ENCODE results near the gene DOK3.

- TF ChIP-seq GLIS3 (CRISPR knock-in tag; IDR thresholded peaks at IDR 0.05) (no peak), RARB (CRISPR knock-in tag; IDR thresholded peaks at IDR 0.05) (no peak), PPARA (CRISPR knock-in tag; IDR thresholded peaks at IDR 0.05; ENCODE audit: borderline replicate concordance) (no peak), ISL1 (CRISPR knock-in tag; IDR thresholded peaks at IDR 0.05) (no peak), CSDC2 (CRISPR knock-in tag; IDR thresholded peaks at IDR 0.05) (no peak), ZFP30 (CRISPR knock-in tag; IDR thresholded peaks at IDR 0.05) (no peak), ZNF8 (CRISPR knock-in tag; IDR thresholded peaks at IDR 0.05) (no peak)
- TF ChIP-seq, protein P1, sequence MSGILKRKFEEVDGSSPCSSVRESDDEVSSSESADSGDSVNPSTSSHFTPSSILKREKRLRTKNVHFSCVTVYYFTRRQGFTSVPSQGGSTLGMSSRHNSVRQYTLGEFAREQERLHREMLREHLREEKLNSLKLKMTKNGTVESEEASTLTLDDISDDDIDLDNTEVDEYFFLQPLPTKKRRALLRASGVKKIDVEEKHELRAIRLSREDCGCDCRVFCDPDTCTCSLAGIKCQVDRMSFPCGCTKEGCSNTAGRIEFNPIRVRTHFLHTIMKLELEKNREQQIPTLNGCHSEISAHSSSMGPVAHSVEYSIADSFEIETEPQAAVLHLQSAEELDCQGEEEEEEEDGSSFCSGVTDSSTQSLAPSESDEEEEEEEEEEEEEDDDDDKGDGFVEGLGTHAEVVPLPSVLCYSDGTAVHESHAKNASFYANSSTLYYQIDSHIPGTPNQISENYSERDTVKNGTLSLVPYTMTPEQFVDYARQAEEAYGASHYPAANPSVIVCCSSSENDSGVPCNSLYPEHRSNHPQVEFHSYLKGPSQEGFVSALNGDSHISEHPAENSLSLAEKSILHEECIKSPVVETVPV (CRISPR knock-in tag; IDR thresholded peaks at IDR 0.05), result no peak
Measured at GRCh38 chr5:177466861-177467260, 42.8 kb downstream of the DOK3 start.

All from SK-N-SH treated with all-trans-retinoic acid at 6 μM for 48 hours (cell line).